K562 (cell line): ENCODE measurements around the gene RNF213. TPM values are rescaled to one million over a fixed set of nuclear protein-coding genes. Genes with fewer than 3 reads are reported as not detected.

ENCODE experiments used
- ATAC-seq: fragments of 200-7000 bp; cut with Tn5 transposase; 3 replicates; pipeline ENCODE4 v1.9.1; 2020; ENCODE audit warnings: moderate library complexity
- BruUV-seq: library from RNA; stranded (reverse); fragments of 400-500 nt; replicated peaks from 2 replicates; lab custom pipeline; 2021; lab: Mats Ljungman, UMichigan
- CTCF ChIA-PET: fragments of 300-600 bp; formaldehyde crosslinking; extraction: SDS; loops from one replicate; lab custom pipeline; 2021; ENCODE audit warnings: low intra/inter-chr PET ratio; lab: Yijun Ruan, JAX
- POLR2A ChIA-PET: fragments of 300-600, 350-650 bp; sonication (Branson Sonifier 250); formaldehyde crosslinking; extraction: SDS; loops from one replicate; lab custom pipeline; 2021; ENCODE audit warnings: antibody characterized with exemption, inconsistent platforms; lab: Yijun Ruan, JAX
- DNase-seq, 4 experiments: peaks; one replicate each; pipeline versions ENCODE4 v3.0.0 to v3.0.0-alpha.2; 2011 to 2018; ENCODE audit warnings: low spot score in 3 of 4, mixed read lengths in 3 of 4; ENCODE audit errors: extremely low read depth in 1 of 4
- FAIRE-seq: peaks from 2 replicates; lab custom pipeline; 2011; peaks lifted over from hg19 to GRCh38; lab: Jason Lieb, UNC
- H2AFZ ChIP-seq: 2 replicates; pipeline ENCODE4 v1.6.0; 2011; ENCODE audit warnings: low read depth, low read length, control low read depth, inconsistent platforms
- H3K27ac ChIP-seq: fragments of 200-600 bp; 3 replicates; pipeline ENCODE4 v1.8.0; 2011; ENCODE audit warnings: low read depth, mild to moderate bottlenecking, control low read depth, inconsistent platforms, low read length, moderate library complexity, mixed read lengths; ENCODE audit errors: extremely low read depth
- H3K27me3 ChIP-seq, 2 experiments: fragments of 300-600 bp in 1 of 2; 2 replicates in 1 of 2; 3 replicates in 1 of 2; pipeline versions ENCODE4 v1.6.0 to v1.8.0; 2011; ENCODE audit warnings: inconsistent platforms in 2 of 2, low read length in 2 of 2, mild to moderate bottlenecking in 1 of 2, mixed read lengths in 1 of 2, moderate library complexity in 1 of 2; ENCODE audit not compliant: control insufficient read depth in 2 of 2, insufficient read depth in 2 of 2
- H3K36me3 ChIP-seq: fragments of 300-600 bp; 3 replicates; pipeline ENCODE4 v1.8.0; 2011; ENCODE audit warnings: mild to moderate bottlenecking, low read length, inconsistent platforms; ENCODE audit not compliant: control insufficient read depth, insufficient read depth
- H3K4me1 ChIP-seq, 2 experiments: fragments of 200-600 bp in 1 of 2; replicated peaks in 1 of 2; 2 replicates in 1 of 2; 3 replicates in 1 of 2; pipeline versions ENCODE4 v1.5.1 to v1.8.0; 2011; ENCODE audit warnings: inconsistent platforms in 2 of 2, low read length in 2 of 2, mild to moderate bottlenecking in 1 of 2, mixed read lengths in 1 of 2, moderate library complexity in 1 of 2; ENCODE audit not compliant: control insufficient read depth in 2 of 2, insufficient read depth in 2 of 2
- H3K4me2 ChIP-seq: 2 replicates; pipeline ENCODE4 v1.6.1; 2011; ENCODE audit warnings: low read length, control low read depth, inconsistent platforms, mixed read lengths; ENCODE audit not compliant: insufficient read depth
- H3K4me3 ChIP-seq: fragments of 200-600 bp; sonication (generic), shearing (Covaris generic); 2 replicates; pipeline ENCODE4 v1.5.1; 2016; ENCODE audit warnings: control low read depth, inconsistent platforms
- H3K79me2 ChIP-seq: fragments of 200-600 bp; 3 replicates; pipeline ENCODE4 v1.8.0; 2011; ENCODE audit warnings: low read length, inconsistent platforms; ENCODE audit not compliant: control insufficient read depth, insufficient read depth
- H3K9ac ChIP-seq, 2 experiments: 2 replicates each; pipeline versions ENCODE4 v1.6.0 to v1.6.1; 2011; ENCODE audit warnings: low read depth in 2 of 2, low read length in 2 of 2, control low read depth in 1 of 2, inconsistent platforms in 1 of 2, mild to moderate bottlenecking in 1 of 2, mixed read lengths in 1 of 2; ENCODE audit not compliant: insufficient read depth in 1 of 2
- H3K9me1 ChIP-seq: one replicate; pipeline ENCODE4 v1.6.0; 2011; ENCODE audit warnings: inconsistent platforms, mild to moderate bottlenecking, low read length, moderate library complexity; ENCODE audit not compliant: control insufficient read depth, insufficient read depth
- H3K9me3 ChIP-seq: replicated peaks from 2 replicates; pipeline ENCODE4 v1.5.1; 2011; ENCODE audit warnings: low read depth, low read length, inconsistent platforms; ENCODE audit not compliant: control insufficient read depth, insufficient read depth
- H4K20me1 ChIP-seq: replicated peaks from 2 replicates; pipeline ENCODE4 v1.6.1; 2011; ENCODE audit warnings: low read length, inconsistent platforms, mixed read lengths; ENCODE audit not compliant: control insufficient read depth, insufficient read depth
- FOXA1 ChIP-seq: fragments of 450-650 bp; IDR thresholded peaks from 2 replicates; pipeline ENCODE4 v1.6.1; 2016; ENCODE audit warnings: mild to moderate bottlenecking, borderline replicate concordance
- RHOXF2B ChIP-seq: fragments of 250-450 bp; sonication (Bioruptor Pico); conservative IDR thresholded peaks from 2 replicates; pipeline ENCODE4 v1.5.1; 2021
- ZBTB1 ChIP-seq: sonication (generic); formaldehyde crosslinking; IDR thresholded peaks from 2 replicates; pipeline ENCODE4 v1.8.1; 2023; ENCODE audit warnings: missing genetic modification reagents, low read depth, mild to moderate bottlenecking, borderline replicate concordance
- WGBS: fragments of 100-300 bp; shearing (Covaris generic); methylation state at CpG from one replicate; pipeline ENCODE4 v1.1.6; 2016; ENCODE audit warnings: low coverage, mixed read lengths; ENCODE audit not compliant: insufficient coverage; ENCODE audit errors: missing lambda C conversion rate; 5-methylcytosine and 5-hydroxymethylcytosine counted together
- in situ Hi-C: fragments of 300-500 bp; cut with MboI; formaldehyde crosslinking; loops from 4 replicates; pipeline ENCODE4 v1.15.0; 2018; ENCODE audit warnings: inconsistent platforms, mixed read lengths
- intact Hi-C: fragments of 100-400 bp; cut with micrococcal nuclease; formaldehyde crosslinking; loops from 2 replicates; pipeline ENCODE4 v1.14.2; 2022
- polyA plus RNA-seq, 8 experiments: library from polyadenylated mRNA; depleted of rRNA in 4 of 8; stranded (reverse) in 5 of 8; unstranded in 3 of 8; fragments of >200 nt; fragmentation: Nextera tagmentation in 2 of 8; fragmentation: Illumina TruSeq in 1 of 8; extraction: Ambion mirVana in 2 of 8; extraction: Trizol in 1 of 8; gene quantifications; 2 replicates each; pipeline versions ENCODE4 v1.2.1 to v1.2.3, GENCODE V29; 2011 to 2014; ENCODE audit warnings: inconsistent platforms in 1 of 8, missing spikeins in 1 of 8
- total RNA-seq, 7 experiments: library from RNA; depleted of rRNA in 6 of 7; stranded (reverse); fragments of >200 nt in 6 of 7; fragmentation: Illumina TruSeq in 2 of 7; extraction: Trizol in 2 of 7; gene quantifications; 2 replicates each; pipeline versions ENCODE4 v1.2.1 to v1.2.3, GENCODE V29; 2011 to 2021; ENCODE audit warnings: low replicate concordance in 1 of 7
- TF ChIP-seq, protein P1 (sequence below): sonication (generic); formaldehyde crosslinking; IDR thresholded peaks from 2 replicates; pipeline ENCODE4 v1.8.0; 2022; ENCODE audit warnings: missing genetic modification reagents, mild to moderate bottlenecking, borderline replicate concordance
- TF ChIP-seq, protein P2 (sequence below), 2 experiments: fragments of 450-650 bp; formaldehyde crosslinking in 1 of 2; IDR thresholded peaks; 2 replicates each; pipeline versions ENCODE4 v1.4.0 to v1.6.1; 2014 to 2020; ENCODE audit warnings: mild to moderate bottlenecking in 2 of 2, borderline replicate concordance in 1 of 2, low read depth in 1 of 2

RNF213 gene
- total and polyA plus RNA-seq, 9 of the 15 experiments (the other 6 are each of a cell fraction or from before 2014, with no cell fraction given), result 5.3 to 33.6 (median 17.9) TPM

DNA sequence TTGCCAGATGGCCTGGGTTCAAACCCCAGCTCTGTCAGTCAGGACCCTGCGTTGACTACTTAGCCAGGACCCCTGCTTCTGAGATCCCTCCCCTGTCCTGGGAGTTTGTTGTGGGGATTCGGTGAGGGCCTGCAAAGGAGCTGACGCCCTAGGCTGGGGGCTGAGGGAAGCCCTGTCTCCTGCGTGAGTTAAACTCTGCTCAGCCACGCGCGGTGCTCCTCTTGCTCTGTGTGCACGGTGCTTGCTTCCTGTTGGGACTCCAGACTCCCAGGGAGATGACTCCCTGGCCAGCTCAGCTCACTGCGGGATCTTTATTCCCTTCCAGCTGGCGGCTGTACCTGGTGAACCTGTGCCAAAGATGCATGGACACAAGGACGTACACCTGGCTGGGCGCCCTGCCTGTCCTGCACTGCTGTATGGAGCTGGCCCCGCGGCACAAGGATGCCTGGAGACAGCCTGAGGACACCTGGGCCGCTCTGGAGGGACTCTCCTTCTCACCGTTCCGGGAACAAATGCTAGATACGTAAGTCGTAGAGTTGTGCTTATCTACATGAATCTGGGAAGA lies 37.4 kb downstream of the RNF213 start:
- Histone ChIP-seq H3K9me3 (peaks cover 1% of the 10 kb centered on the region; the same call in 1 of the 2 replicates), H3K27me3 (no peaks in the 10 kb centered on the region), H2AFZ (no peak overlapping the region), H3K4me1 (no peaks in the 10 kb centered on the region), H3K9me1 (no peaks in the 10 kb centered on the region), H3K4me2 (no peak overlapping the region), H4K20me1 (no peaks in the 10 kb centered on the region), H3K79me2 (no peaks in the 10 kb centered on the region), H3K9ac (peak overlapping the region in 1 of 2 experiments; percentile 9; a peak in 1 of 4 replicates), H3K36me3 (peaks cover 69% of the 10 kb centered on the region; the same call in 2 of the 3 replicates), H3K27ac (no peak overlapping the region), H3K4me3 (no peak overlapping the region)
- CTCF ChIA-PET, result no interaction called here
- FAIRE-seq (no peak), DNase-seq (no peak), ATAC-seq (no peak)
- in situ Hi-C loops, result no loop called here
- intact Hi-C loops, result no loop called here
- no TSS peak for BruUV-seq
- POLR2A ChIA-PET, result interaction anchor here (0.6 kb wide), 1 partner anchor 64 kb away, joined by 3 read pairs; no protein-coding TSS in a partner anchor
- TF ChIP-seq, protein P1, sequence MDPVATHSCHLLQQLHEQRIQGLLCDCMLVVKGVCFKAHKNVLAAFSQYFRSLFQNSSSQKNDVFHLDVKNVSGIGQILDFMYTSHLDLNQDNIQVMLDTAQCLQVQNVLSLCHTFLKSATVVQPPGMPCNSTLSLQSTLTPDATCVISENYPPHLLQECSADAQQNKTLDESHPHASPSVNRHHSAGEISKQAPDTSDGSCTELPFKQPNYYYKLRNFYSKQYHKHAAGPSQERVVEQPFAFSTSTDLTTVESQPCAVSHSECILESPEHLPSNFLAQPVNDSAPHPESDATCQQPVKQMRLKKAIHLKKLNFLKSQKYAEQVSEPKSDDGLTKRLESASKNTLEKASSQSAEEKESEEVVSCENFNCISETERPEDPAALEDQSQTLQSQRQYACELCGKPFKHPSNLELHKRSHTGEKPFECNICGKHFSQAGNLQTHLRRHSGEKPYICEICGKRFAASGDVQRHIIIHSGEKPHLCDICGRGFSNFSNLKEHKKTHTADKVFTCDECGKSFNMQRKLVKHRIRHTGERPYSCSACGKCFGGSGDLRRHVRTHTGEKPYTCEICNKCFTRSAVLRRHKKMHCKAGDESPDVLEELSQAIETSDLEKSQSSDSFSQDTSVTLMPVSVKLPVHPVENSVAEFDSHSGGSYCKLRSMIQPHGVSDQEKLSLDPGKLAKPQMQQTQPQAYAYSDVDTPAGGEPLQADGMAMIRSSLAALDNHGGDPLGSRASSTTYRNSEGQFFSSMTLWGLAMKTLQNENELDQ (CRISPR knock-in tag), result no peak
- TF ChIP-seq RHOXF2B (CRISPR knock-in tag) (no peak), FOXA1 (no peak), ZBTB1 (CRISPR knock-in tag) (no peak)
- TF ChIP-seq, protein P2, sequence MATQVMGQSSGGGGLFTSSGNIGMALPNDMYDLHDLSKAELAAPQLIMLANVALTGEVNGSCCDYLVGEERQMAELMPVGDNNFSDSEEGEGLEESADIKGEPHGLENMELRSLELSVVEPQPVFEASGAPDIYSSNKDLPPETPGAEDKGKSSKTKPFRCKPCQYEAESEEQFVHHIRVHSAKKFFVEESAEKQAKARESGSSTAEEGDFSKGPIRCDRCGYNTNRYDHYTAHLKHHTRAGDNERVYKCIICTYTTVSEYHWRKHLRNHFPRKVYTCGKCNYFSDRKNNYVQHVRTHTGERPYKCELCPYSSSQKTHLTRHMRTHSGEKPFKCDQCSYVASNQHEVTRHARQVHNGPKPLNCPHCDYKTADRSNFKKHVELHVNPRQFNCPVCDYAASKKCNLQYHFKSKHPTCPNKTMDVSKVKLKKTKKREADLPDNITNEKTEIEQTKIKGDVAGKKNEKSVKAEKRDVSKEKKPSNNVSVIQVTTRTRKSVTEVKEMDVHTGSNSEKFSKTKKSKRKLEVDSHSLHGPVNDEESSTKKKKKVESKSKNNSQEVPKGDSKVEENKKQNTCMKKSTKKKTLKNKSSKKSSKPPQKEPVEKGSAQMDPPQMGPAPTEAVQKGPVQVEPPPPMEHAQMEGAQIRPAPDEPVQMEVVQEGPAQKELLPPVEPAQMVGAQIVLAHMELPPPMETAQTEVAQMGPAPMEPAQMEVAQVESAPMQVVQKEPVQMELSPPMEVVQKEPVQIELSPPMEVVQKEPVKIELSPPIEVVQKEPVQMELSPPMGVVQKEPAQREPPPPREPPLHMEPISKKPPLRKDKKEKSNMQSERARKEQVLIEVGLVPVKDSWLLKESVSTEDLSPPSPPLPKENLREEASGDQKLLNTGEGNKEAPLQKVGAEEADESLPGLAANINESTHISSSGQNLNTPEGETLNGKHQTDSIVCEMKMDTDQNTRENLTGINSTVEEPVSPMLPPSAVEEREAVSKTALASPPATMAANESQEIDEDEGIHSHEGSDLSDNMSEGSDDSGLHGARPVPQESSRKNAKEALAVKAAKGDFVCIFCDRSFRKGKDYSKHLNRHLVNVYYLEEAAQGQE (IDR thresholded peaks at IDR 0.05; ENCODE audit: borderline replicate concordance), result no peak
- TF ChIP-seq, protein P2 (CRISPR knock-in tag; IDR thresholded peaks at IDR 0.05; ENCODE audit: low read depth), result no peak
- 89% methylated on average over 18 of the region's 19 CpGs for WGBS
